GF-D8 (cell line): ENCODE measurements around the gene MARCO.
A peak's percentile ranks its signal among the peaks of the same experiment; 100 is the strongest.

ENCODE experiments used
- DNase-seq: peaks from one replicate; lab custom pipeline; 2025; lab: John Stamatoyannopoulos, UW

The MARCO gene

GRCh38 chr2:118942031-118942430 is at the start of gene MARCO:
Gene MARCO, plus strand, starts transcription at chr2:118942194. Its CDS starts 107 bp downstream, at chr2:118942301.
- no peak for DNase-seq

- no peak for DNase-seq
Observed at GRCh38 chr2:118893100-118893499, 48.9 kb upstream of the MARCO start.

GRCh38 chr2:118902266-118903028 is 39.5 kb upstream of the MARCO start:
- DNase-seq, result peak; percentile 60

- DNase-seq, result no peak
Observed at GRCh38 chr2:118903029-118903351, 39.0 kb upstream of the MARCO start.

- no peak for DNase-seq
Observed at GRCh38 chr2:118903551-118904479, 38.2 kb upstream of the MARCO start.

GRCh38 chr2:118905206-118905605 is 36.8 kb upstream of the MARCO start:
- DNase-seq, result no peak

GRCh38 chr2:118906186-118906585 is 35.8 kb upstream of the MARCO start:
- no peak for DNase-seq

GRCh38 chr2:118907759-118908158 is 34.2 kb upstream of the MARCO start:
- DNase-seq, result no peak

- no peak for DNase-seq
Observed at GRCh38 chr2:118909191-118909590, 32.8 kb upstream of the MARCO start.

- DNase-seq, result no peak
Observed at GRCh38 chr2:118911166-118911856, 30.7 kb upstream of the MARCO start.

- no peak for DNase-seq
Observed at GRCh38 chr2:118911936-118912335, 30.1 kb upstream of the MARCO start.

- no peak for DNase-seq
Observed at GRCh38 chr2:118913131-118913802, 28.7 kb upstream of the MARCO start.

- DNase-seq, result no peak
Observed at GRCh38 chr2:118913803-118914645, 28.0 kb upstream of the MARCO start.

- DNase-seq, result no peak
Observed at GRCh38 chr2:118914721-118915453, 27.1 kb upstream of the MARCO start.

GRCh38 chr2:118918017-118918416 is 24.0 kb upstream of the MARCO start:
- no peak for DNase-seq

GRCh38 chr2:118921646-118922045 is 20.3 kb upstream of the MARCO start:
- no peak for DNase-seq

GRCh38 chr2:118922254-118922653 is 19.7 kb upstream of the MARCO start:
- DNase-seq, result no peak

GRCh38 chr2:118923371-118923770 is 18.6 kb upstream of the MARCO start:
- no peak for DNase-seq

- no peak for DNase-seq
Observed at GRCh38 chr2:118925476-118925875, 16.5 kb upstream of the MARCO start.

GRCh38 chr2:118925981-118926380 is 16.0 kb upstream of the MARCO start:
- no peak for DNase-seq
